Liver (tissue), 3 donors: ENCODE measurements around the gene SPEN.

ENCODE experiments used
- GABPA ChIP-seq, 2 donors: IDR thresholded peaks in 1 of 2; conservative IDR thresholded peaks in 1 of 2; 2 replicates each; pipeline ENCODE4 v1.6.1; 2016; ENCODE audit warnings: antibody characterized with exemption in 2 of 2, mild to moderate bottlenecking in 1 of 2, moderate library complexity in 1 of 2
- RAD21 ChIP-seq, 2 donors: IDR thresholded peaks; 2 replicates each; pipeline ENCODE4 v1.6.1; 2016; ENCODE audit warnings: antibody characterized with exemption in 2 of 2, mild to moderate bottlenecking in 2 of 2
- YY1 ChIP-seq: IDR thresholded peaks from 2 replicates; pipeline ENCODE4 v1.6.1; 2016; ENCODE audit warnings: antibody characterized with exemption, mild to moderate bottlenecking
- TF ChIP-seq, protein P1 (sequence below): IDR thresholded peaks from 2 replicates; pipeline ENCODE4 v1.6.1; 2016; ENCODE audit warnings: antibody characterized with exemption
- TF ChIP-seq, protein P2 (sequence below): fragments of 150-350 bp; IDR thresholded peaks from 2 replicates; pipeline ENCODE4 v1.5.1; 2017; ENCODE audit warnings: improper control_type of control experiment, low read depth, low read length; ENCODE audit not compliant: missing input control
- TF ChIP-seq, protein P3 (sequence below): IDR thresholded peaks from 2 replicates; pipeline ENCODE4 v1.6.1; 2016; ENCODE audit warnings: antibody characterized with exemption, mild to moderate bottlenecking
- donor health status: healthy.
- donor health status: healthy.

DNA sequence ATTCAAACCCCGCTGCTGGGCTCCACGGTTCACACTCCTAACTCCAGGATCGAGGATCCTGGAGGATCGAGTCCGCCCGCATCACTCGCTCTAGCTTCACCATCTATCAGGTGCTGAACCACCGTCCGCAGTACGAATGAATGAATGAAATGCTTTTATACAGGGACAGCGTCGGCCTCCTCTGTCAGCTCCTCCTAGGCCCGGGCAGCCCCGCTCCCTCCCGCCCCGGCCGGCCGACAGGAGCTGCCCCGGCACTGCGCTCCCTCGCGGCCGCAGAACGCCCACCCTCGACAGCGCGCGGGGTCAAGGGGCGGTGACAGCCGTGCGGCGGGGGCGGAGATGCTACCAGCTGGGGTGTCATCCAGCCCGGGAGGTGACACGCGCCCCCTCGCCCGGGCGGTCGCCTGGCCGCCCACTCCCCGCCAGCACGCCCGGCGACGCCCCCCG, 127.9 kb downstream of the SPEN start:
- TF ChIP-seq, protein P1, sequence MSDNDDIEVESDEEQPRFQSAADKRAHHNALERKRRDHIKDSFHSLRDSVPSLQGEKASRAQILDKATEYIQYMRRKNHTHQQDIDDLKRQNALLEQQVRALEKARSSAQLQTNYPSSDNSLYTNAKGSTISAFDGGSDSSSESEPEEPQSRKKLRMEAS, result no peak
- TF ChIP-seq, protein P2, sequence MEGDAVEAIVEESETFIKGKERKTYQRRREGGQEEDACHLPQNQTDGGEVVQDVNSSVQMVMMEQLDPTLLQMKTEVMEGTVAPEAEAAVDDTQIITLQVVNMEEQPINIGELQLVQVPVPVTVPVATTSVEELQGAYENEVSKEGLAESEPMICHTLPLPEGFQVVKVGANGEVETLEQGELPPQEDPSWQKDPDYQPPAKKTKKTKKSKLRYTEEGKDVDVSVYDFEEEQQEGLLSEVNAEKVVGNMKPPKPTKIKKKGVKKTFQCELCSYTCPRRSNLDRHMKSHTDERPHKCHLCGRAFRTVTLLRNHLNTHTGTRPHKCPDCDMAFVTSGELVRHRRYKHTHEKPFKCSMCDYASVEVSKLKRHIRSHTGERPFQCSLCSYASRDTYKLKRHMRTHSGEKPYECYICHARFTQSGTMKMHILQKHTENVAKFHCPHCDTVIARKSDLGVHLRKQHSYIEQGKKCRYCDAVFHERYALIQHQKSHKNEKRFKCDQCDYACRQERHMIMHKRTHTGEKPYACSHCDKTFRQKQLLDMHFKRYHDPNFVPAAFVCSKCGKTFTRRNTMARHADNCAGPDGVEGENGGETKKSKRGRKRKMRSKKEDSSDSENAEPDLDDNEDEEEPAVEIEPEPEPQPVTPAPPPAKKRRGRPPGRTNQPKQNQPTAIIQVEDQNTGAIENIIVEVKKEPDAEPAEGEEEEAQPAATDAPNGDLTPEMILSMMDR, result no peak
- TF ChIP-seq RAD21 (IDR thresholded peaks at IDR 0.05) (no peak), GABPA (IDR thresholded peaks at IDR 0.05 in 1 of 2, conservative IDR thresholded peaks at IDR 0.05 in 1 of 2) (no peak), YY1 (no peak)
- TF ChIP-seq, protein P3, sequence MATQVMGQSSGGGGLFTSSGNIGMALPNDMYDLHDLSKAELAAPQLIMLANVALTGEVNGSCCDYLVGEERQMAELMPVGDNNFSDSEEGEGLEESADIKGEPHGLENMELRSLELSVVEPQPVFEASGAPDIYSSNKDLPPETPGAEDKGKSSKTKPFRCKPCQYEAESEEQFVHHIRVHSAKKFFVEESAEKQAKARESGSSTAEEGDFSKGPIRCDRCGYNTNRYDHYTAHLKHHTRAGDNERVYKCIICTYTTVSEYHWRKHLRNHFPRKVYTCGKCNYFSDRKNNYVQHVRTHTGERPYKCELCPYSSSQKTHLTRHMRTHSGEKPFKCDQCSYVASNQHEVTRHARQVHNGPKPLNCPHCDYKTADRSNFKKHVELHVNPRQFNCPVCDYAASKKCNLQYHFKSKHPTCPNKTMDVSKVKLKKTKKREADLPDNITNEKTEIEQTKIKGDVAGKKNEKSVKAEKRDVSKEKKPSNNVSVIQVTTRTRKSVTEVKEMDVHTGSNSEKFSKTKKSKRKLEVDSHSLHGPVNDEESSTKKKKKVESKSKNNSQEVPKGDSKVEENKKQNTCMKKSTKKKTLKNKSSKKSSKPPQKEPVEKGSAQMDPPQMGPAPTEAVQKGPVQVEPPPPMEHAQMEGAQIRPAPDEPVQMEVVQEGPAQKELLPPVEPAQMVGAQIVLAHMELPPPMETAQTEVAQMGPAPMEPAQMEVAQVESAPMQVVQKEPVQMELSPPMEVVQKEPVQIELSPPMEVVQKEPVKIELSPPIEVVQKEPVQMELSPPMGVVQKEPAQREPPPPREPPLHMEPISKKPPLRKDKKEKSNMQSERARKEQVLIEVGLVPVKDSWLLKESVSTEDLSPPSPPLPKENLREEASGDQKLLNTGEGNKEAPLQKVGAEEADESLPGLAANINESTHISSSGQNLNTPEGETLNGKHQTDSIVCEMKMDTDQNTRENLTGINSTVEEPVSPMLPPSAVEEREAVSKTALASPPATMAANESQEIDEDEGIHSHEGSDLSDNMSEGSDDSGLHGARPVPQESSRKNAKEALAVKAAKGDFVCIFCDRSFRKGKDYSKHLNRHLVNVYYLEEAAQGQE, result no peak
